Ovary (tissue), 3 donors: Measurements from ENCODE around the gene CCNK.

ENCODE experiments used
- CTCF ChIP-seq, 3 donors: fragments of 450-650 bp in 2 of 3; fragments of 200-600 bp in 1 of 3; IDR thresholded peaks; one replicate each; pipeline versions ENCODE4 v1.5.1 to v1.8.0; 2016 to 2022; ENCODE audit warnings: antibody characterized with exemption in 3 of 3, mild to moderate bottlenecking in 1 of 3
- EP300 ChIP-seq: sonication (generic); formaldehyde crosslinking; IDR thresholded peaks from one replicate; pipeline ENCODE4 v1.6.1; 2017; ENCODE audit warnings: antibody characterized with exemption
- donor health status: DM: no; HTN: no; CAD: no.

- TF ChIP-seq CTCF (IDR thresholded peaks at IDR 0.05) (no peak), EP300 (no peak)
Measured at GRCh38 chr14:99537399-99537798, 56.2 kb downstream of the CCNK start.
